GM21423 (cell line): ENCODE data around the gene TOMT.

Source experiments
- ATAC-seq: cut with Tn5 transposase; IDR thresholded peaks from one replicate; pipeline ENCODE4 v1.9.1; 2021; ENCODE audit warnings: mild to moderate bottlenecking, moderate library complexity; ENCODE audit not compliant: unreplicated experiment

Gene TOMT

GRCh38 chr11:72105888-72106287 is at the start of gene TOMT:
TOMT (plus strand) TSS chr11:72105924; CDS start chr11:72105952, 28 bp downstream.
- no peak for ATAC-seq

- ATAC-seq: no peak
Measured at GRCh38 chr11:72058416-72059034, 47.2 kb upstream of the TOMT start.

- ATAC-seq: no peak
Measured at GRCh38 chr11:72061739-72062396, 43.9 kb upstream of the TOMT start.

GRCh38 chr11:72066855-72067254 is 38.9 kb upstream of the TOMT start:
- ATAC-seq: no peak

- no peak for ATAC-seq
Measured at GRCh38 chr11:72067266-72067665, 38.5 kb upstream of the TOMT start.

- ATAC-seq: no peak
Measured at GRCh38 chr11:72067676-72068075, 38.0 kb upstream of the TOMT start.

GRCh38 chr11:72069200-72069599 is 36.5 kb upstream of the TOMT start:
- no peak for ATAC-seq

GRCh38 chr11:72069787-72070251 is 35.9 kb upstream of the TOMT start:
- peak; percentile 61 for ATAC-seq

GRCh38 chr11:72070491-72070890 is 35.2 kb upstream of the TOMT start:
- ATAC-seq: no peak

GRCh38 chr11:72072348-72072747 is 33.4 kb upstream of the TOMT start:
- ATAC-seq: no peak

GRCh38 chr11:72075109-72075508 is 30.6 kb upstream of the TOMT start:
- no peak for ATAC-seq

- no peak for ATAC-seq
Measured at GRCh38 chr11:72075756-72076155, 30.0 kb upstream of the TOMT start.

GRCh38 chr11:72078477-72078876 is 27.2 kb upstream of the TOMT start:
- no peak for ATAC-seq

GRCh38 chr11:72079819-72080325 is 25.9 kb upstream of the TOMT start:
- no peak for ATAC-seq

GRCh38 chr11:72080326-72081183 is 25.2 kb upstream of the TOMT start, which contains the start of the genes LRRC51 and NUMA1:
LRRC51 (plus strand) TSS chr11:72080850; CDS start chr11:72089084, 8,234 bp downstream.
NUMA1 (minus strand) TSS chr11:72080542; CDS start chr11:72035943, 44,599 bp downstream.
- ATAC-seq: peak; percentile 95

GRCh38 chr11:72081184-72081644 is 24.5 kb upstream of the TOMT start:
- ATAC-seq: no peak

GRCh38 chr11:72081821-72082453 is 23.8 kb upstream of the TOMT start:
- no peak for ATAC-seq

- ATAC-seq: no peak
Measured at GRCh38 chr11:72083414-72083813, 22.3 kb upstream of the TOMT start.

GRCh38 chr11:72084076-72084475 is 21.6 kb upstream of the TOMT start:
- ATAC-seq: no peak

- no peak for ATAC-seq
Measured at GRCh38 chr11:72084965-72085364, 20.8 kb upstream of the TOMT start.
